Measurements from ENCODE around the gene FGR.
A peak's percentile ranks its signal among the peaks of the same experiment; 100 is the strongest.

The FGR gene

DNA sequence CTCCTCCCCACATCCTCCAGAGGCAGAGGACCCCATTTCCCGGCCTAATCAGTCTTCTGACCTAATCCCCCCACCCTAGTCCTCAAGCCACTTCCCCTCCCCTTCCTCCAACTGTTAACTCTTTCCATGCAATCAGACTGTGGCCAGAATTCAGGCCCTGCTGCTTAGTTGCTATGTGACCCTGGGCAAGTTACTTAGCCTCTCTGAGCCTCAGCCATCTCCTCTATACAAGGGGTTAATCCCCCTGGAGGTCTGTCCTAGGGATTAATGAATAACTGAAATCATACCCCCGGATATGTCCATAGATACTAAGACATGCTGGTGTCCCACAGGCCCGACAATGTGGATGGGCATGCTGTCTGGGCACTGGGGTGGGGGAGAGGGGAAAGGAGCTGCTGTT is 49.3 kb downstream of the FGR start:
- no peak for DNase-seq

- no peak for DNase-seq
These were observed 50.5 kb downstream of the FGR start for GRCh38 chr1:27584453-27584852.

DNA sequence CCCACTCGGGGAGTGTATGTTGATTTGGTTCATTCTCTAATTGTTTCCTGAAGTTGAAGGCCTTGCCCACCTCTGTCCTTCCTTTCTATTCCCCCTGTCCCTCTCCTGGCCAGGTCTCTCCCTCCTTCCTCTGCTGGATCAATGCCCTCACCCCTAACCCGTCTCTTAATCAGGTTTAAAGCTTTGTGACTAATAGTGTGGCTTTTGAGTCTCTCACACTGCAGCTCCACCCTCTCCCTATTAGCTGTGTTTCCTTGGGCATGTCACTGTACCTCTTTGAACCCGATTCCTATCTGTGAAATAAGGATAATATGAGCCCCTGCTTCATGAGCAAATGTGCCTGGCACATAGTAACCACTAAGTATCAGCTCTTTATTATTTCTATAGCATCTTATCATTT is 51.5 kb downstream of the FGR start:
- DNase-seq = no peak

DNA sequence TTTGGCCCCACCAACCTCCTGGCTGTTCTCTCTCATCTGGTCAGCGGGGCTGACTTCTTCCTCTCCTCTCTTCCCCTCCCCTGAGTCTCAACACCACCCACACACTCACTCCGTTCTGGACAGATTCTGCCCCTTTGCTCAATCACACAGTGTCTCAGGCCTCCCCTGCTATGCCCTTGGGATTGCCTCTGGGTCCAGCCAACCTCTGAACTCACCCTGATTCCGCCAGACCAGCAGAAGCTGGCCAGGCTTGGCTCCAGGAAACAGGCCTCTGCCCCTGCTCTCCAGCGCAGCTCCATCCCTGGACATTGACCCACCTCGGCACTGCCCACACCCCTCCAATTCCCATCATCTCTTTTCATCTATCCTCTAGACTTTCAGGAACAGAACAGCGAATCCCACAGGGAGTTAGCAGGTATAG is 53.2 kb downstream of the FGR start:
- DNase-seq = no peak

DNA sequence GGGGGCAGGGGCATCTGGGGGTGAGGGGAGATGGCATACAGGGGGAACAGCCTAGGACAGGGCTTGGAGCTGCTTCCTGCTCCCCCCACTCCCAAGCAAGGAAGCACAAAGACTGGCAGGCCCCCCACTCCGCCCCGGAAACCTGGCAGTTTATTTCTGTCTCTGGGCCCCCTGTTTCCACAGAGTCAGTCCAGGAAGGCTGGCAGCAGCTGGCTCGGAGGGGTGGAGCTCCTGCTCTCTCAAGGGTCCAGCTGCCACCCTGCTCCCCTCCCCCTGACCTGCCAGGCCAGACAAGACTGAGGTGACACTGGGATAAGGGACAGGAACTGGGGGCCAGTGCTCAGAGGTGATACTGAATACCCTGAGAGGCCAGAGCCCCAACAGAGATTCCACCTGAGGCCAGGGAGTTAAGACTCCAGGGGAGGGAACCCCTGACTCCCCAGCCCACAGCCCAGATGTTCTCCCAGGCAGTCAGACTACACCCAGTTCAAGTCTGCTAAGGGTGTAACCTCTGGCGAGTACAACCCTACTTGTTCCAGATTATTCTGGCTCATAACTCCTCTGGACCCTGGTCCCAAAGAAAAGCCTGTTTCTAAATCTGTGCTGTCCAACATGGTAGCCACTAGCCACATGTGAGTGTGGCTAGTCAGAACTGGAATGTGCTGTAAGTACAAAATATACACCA is 57.3 kb downstream of the FGR start:
- no peak for DNase-seq

DNA sequence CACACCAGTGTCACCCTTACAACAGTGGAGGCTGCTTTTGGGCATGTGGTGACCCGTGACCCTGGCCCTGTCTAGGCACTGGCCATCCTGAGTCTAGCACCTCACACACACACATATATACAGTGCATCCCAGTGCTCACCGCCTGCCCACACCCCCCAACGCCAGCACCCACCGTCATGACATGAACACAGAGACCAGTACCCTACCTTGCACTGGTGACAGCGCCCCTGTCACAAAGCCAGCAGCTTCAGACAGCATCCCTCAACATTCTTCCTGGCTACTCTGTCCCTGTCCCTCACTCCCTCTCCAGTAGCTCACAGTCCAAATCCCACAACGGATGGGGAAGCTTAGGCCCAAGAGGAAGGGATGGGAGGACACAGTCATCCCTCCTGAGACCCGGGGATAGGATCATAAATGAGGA is 58.2 kb downstream of the FGR start:
- no peak for DNase-seq

GRCh38 chr1:27575840-27576331 is 59.1 kb downstream of the FGR start:
- no peak for DNase-seq

- no peak for DNase-seq
These were observed 59.8 kb downstream of the FGR start for GRCh38 chr1:27574871-27575831.

DNA sequence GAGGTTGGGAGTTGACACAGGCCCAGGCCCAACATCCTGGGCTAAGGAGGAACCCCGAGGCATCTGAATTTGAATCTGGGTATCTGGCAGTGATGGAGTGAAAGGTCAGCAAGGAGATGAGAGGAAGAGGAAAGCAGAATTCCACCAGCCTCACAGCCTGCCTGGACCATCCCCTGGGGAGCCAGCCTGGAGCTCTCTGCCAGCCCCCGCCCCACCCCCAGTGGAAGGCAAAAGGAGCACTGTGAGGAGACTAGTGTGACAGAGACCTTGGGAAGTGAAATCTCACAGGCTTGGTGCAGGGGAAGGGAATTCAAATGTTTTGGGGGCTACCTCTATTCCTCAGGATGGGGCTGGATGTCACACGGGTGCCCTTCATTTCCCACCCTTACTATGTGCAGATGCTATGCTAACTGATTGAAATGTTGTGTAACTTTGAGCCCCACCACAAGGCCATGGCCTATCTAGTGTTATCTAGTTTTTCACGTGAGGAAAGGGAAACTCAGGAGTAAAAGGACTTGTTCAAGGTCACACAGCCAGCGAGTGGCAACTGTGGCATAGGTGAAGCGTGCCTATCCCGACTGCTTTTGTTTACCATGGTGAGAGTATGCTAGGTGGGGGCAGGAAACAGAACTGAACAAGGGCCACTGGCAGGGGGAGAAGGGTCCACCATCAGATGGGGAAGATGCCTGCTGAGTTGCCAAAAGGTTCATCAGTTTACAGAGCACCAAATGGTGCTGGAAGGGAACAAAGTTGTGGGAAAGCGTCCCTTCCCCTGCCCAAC is 60.8 kb downstream of the FGR start:
- DNase-seq = no peak

- DNase-seq = no peak
These were observed 62.1 kb downstream of the FGR start for GRCh38 chr1:27572679-27573426.

- DNase-seq = no peak
These were observed 62.8 kb downstream of the FGR start for GRCh38 chr1:27572019-27572678.

DNA sequence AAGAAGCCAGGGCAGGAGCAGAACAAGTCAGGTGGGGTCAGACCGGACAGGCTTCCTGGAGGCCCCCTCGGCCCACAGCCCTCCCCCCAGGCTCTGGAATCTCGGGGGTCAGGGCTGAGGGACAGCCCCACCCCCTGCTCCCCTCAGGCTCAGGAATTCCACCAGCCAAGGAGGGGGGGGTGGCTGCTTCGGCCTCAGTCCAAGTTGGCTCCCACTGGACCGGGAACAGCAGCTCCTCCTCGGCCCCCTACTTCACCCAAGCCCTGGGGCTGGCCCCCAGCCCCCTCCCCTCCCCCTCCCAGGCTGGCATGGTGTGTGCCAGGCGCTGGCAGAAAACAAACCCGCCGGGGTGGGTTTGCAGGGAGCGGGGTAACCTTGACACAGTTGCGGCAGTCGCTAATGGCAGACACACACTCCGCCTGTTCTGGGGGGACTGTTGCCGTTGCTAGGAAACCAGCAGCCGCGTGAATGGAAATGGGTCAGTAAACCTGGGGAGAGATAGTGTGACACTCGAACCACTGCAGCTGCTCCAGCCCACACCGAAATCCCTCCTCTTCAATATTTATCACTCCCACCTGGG is 63.5 kb downstream of the FGR start:
- no peak for DNase-seq

- no peak for DNase-seq
These were observed 64.2 kb downstream of the FGR start for GRCh38 chr1:27570784-27571183.

DNA sequence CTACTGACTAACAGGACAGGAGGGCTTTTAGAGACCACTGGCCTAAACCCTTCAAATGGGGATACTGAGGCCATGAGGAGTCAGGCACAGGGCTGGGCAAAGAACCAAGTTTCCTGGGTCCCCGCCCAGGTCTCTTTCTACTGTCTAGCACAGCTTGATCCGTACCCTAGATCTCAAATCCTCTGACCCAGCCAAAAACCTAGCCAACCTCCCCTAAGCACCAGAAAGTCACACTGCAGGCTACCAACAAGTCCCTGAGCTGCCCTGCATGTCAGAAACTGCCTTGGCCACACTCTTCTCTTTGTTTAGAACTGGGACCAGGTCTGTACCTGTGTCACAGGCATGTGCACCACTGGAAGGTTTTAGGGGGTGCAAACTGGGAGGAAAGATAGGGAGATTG is 64.6 kb downstream of the FGR start:
- no peak for DNase-seq

GRCh38 chr1:27569506-27570291 is 65.3 kb downstream of the FGR start:
- no peak for DNase-seq

DNA sequence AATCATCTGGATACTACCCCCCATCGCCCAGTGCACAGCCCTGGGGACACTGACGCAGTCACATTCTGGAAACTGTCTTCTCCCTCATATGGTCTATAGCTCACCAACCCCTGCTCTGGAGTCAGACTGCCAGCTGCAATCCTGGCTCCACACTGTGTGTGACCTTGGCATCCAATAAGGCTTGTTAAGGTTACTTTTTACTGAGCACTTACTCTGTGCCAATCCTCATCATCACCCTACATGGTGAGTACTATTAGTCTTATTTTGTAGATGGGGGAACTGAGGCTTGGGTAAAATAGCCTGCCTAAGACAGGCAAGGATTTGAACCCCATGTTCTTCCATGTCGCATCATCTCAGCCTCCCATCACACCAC is 65.9 kb downstream of the FGR start:
- DNase-seq = no peak

- DNase-seq = peak; percentile 91 to 96 (median 93)
These were observed 66.5 kb downstream of the FGR start for GRCh38 chr1:27568300-27569087.

DNA sequence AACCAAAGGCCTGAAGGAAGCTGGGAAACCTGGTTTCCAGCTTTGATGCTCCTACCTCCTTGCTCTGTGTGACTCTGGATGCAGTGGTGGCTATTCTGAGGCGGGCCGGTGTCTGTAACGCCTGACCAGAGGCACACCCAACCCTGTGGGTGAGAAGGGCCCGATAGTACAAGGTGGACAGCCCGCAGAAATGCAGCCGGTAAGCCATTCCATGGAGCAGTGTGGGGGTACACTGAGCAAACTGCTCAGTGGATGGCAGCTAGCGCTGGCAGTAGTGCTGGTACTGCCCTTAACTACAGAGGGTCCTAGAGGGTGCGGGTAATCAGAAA is 67.0 kb downstream of the FGR start:
- no peak for DNase-seq

- DNase-seq = no peak
These were observed 67.8 kb downstream of the FGR start for GRCh38 chr1:27567146-27567526.
